ENCODE measurements around the gene CNTNAP5. TPM values are rescaled to one million over a fixed set of nuclear protein-coding genes. Genes with fewer than 3 reads are reported as not detected.
"Not testable (repeated sequence)": the region's sequence is repeated elsewhere in the genome, so short reads cannot be mapped to it uniquely, and the experiment has no call there.

The CNTNAP5 gene
- total RNA-seq, 1 donor from 2014 or later, result 0.20 TPM

DNA sequence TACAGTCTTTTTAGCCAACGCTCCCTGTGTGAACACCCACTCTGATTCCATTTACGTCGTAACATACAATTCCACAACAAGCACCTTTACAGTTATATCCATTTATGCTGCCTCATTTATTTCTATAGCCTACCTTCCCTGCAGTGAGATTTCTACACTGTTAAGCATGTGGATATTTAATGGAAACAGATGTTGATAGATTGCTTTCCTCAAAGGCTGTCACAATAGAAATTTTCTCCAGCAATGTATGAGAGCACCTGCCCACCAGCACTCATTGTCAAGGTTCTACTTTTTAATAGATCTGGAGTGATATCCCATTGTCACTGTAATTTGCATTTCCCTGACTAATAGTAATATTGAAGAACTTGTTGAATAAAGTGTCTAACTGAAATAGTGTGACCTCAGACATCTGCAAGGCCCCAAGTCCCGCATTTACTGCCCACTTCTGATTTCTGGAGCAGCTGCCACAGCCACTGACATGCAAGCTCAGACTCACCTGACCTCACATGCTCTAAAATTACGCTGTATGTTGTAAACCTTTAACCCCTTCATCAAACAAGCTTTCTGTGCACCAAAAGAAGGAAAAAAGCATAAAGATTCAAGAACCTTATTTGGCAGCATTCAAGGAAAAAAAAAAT, 295.1 kb downstream of the CNTNAP5 start:
- no peak for DNase-seq (ENCODE audit: low read depth)

DNA sequence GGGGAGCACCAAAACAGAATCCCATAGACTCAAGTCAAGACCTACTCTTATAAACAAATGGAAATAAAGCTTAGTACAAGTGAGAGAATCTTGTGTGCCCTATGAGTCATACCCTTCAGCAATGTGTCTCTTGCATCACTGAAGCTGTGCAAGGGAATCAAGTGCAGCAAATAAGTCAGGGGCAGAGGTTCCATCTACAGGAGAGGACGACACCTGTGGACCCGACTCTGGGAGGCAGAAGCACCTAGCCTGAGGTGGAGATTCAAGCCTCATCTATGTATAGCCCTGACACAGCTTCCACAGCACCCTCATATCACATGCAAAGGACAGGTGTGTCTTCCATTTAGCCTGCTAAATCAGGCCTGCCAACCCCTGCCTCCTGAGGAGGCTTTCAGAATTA, 298.2 kb downstream of the CNTNAP5 start:
- peak; percentile 44 for DNase-seq (ENCODE audit: low read depth)

DNA sequence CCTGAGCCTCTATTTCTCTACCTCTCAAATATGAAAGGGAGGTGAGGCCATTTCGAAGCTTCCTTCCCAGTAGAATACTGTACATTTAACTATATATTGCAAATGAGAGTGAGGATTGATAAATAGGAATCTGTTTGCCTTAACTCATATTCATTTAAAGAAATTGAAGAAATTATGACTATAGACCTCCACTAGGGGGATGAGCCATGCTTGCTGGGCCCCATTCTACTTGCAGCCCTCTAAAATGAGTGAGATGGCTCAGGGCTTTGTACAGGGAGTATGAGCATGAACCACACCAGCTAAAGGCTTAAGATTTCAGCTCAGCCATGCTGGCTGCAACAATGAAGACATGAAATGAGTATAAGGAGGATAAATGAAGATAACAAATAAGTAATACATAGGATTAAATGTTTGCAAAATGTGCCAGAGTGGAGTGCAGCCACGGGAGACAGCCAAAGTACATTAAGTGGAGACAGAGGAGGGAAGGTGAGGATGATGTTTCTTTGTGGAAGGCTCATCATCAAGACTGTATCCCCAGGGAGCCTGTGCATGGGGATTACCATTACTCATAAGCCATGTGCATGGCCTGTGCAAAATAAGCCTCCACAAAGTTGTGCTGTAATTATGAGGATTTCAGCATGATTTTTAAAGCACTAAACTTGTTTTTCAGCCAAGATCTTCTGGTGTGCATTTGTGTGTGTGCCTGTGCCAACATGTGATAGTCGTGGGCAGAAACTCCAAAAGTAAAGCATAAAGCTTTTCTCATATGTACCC, 300.8 kb downstream of the CNTNAP5 start:
- DNase-seq (ENCODE audit: low read depth), result no peak

DNA sequence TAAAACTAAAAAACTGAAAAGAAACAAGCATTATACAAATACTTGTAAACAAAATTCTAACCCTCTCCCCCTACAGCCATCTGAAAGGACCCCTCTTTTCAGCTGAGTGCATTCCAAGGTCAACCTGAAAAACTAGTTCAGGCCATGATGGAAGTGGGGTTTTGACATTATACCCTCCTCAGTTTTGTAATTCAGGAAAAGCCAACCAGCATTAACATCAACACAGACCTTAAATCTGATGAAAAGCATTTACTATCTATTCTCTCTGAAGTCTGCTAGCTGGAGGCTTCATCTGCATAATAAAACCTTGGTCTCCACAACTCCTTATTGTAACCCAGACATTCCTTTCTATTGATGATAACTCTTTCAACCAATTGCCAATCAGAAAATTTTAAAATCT, 302.2 kb downstream of the CNTNAP5 start:
- no peak for DNase-seq (ENCODE audit: low read depth)

DNA sequence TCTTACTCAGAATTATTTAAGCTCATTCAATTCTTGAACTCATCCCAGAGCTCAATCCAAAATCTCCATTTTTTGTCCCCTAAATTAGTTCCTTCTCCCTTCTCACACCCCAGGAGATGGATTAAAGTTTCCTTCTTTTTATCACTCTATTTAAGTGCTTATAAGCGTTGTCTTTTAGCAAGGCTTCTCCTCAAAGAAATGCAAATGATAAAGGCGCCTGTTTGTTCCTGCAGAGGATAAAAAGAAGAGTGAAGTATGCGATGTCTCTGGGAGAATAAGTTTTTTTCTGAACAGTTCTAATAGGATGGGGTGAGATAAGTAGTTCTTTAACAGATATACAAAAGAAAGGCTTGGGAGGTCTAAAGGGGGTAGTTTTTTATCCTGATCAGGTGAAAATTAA, 303.3 kb downstream of the CNTNAP5 start:
- DNase-seq (ENCODE audit: low read depth), result no peak

DNA sequence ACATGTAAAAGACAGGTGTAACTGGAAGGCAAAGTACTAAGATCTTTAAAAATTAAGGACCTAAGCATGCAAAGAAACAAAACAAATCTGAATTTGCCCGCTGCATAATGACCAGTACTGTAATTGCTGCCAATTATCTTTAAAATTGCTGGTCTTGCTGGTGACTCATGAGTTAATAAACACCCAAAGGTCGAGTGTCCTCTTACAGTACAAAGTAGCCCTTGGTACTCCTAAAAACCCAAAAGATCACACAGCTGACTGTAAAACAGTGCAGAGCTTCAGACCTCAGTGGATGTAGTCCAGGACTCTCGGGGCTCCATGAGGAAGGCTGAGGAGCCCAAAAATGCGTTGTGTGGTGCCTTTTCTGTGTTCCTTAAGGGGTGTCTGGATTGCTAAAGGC, 308.7 kb downstream of the CNTNAP5 start:
- DNase-seq (ENCODE audit: low read depth), result peak; percentile 34

DNA sequence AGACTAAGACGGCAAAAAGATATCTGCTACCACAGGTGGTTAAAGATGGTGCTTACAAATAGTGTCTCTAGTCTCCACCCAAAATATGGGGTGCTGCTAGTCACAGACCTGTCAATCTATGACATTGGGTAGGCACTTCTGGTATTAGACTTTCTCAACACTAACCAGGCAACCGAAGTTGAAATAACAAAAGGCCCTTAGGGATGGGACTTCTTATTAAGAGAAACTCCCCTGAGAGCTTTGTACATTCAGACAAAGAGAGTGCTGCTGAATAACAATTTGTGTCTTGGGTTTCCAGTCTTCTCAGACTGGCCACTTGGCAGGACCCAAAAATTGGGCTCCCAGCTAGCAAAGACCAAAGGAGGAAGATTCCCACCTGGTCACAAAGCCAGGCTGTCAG, 310.0 kb downstream of the CNTNAP5 start:
- DNase-seq (ENCODE audit: low read depth), result no peak

DNA sequence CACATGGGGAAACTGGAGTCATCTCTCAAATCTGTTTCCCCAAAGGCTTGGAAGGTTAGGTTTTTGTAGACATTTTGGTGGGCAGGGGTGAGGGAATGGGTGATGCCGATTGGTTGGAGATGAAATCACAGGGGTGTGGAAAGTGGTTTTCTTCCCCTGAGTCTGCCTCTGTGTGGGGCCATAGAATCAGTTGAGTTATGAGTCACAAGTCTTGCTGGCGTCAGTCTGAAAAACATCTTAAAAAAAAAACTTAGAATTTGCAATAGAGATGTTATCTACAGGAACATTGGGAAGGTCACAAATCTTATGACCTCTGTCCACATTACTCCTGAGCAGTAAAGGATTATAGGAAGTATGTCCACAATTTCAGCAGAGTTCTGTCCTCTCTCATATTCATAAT, 314.6 kb downstream of the CNTNAP5 start:
- no peak for DNase-seq (ENCODE audit: low read depth)

DNA sequence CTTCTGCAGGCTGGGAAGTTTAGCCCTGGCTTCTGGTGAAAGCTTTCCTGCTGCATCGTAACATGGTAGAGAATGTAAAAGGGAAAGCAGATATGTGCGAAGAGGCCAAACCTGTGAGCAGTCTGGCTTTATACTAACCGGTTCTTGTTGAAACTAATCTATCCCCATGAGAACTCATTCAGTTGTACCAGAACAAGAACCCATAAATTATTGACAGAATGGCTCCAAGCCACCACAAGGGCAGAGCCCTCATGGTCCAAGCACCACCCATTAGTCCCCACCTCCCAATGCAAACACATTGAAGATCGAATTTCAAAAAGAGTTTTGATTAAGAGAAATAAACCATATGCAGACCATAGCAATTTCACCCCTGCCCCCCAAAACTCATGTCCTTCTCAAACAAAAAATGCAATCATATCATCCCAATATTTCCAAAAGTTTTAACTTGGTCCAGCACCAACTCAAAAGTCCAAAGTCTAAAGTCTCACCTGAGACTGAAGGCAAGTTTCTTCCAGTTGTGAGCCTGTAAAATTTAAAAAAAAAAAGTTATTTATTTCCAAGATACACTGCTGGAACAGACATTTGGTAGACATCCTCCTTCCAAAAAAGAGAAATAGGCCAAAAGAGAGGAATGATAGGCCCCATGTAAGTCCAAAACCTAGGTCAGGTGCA, 318.9 kb downstream of the CNTNAP5 start:
- no peak for DNase-seq (ENCODE audit: low read depth)

DNA sequence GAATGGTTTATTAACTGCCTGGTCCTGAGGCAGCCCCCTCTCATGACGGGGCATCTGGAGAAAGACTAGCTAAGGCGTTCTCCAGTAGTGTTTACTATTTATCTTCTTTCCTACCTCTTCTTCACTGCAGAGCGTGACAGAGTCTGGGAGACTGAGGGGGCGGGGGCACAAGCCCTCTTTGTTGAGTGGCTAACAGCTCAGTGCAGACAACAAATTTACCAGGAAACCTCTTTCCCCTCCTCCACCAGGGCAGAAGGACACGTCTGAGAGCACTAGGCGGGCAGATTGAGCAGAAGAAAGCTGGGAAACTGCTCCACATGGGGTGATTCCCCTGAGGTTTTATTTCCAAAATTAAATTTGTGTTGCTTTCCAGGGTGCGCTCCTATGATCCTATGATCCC, 322.1 kb downstream of the CNTNAP5 start:
- no peak for DNase-seq (ENCODE audit: low read depth)

DNA sequence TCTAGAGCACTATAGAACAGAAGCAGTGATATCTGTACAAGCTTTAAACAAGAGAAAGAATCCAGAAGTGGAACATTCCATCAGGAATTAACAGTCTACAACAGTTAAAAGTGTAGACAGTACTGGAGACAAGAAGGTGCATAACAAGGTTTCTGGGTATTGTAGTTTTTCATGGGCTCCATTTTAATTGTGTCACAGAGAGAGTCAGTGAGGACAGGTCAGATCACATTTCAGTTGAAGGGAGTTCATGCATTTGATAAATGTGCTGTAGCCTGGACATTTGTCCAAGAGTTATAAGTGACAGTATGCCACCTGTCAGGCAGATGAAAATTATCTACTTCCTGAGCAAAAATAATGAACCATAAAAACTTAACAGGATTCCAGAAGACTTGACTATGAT, 328.6 kb downstream of the CNTNAP5 start:
- no peak for DNase-seq (ENCODE audit: low read depth)

DNA sequence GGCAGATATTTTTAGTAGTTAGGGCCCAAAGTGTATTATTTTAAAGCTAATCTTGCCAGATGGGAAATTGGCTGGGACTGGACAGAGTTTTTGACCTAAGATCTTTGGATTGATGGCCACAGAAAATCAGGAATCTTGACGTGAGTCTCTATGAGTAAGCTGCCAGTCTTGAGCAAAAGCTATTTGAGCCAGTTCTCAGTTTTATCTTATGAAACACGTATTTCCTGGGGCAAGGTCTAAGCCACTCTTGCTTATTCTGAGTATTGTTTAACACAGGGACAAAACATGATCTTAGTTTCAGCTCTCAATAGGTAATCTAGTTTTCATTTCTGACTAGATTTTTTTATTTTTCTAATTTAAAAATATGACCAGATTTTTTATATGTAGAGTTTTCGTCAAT, 329.4 kb downstream of the CNTNAP5 start:
- DNase-seq (ENCODE audit: low read depth), result no peak

DNA sequence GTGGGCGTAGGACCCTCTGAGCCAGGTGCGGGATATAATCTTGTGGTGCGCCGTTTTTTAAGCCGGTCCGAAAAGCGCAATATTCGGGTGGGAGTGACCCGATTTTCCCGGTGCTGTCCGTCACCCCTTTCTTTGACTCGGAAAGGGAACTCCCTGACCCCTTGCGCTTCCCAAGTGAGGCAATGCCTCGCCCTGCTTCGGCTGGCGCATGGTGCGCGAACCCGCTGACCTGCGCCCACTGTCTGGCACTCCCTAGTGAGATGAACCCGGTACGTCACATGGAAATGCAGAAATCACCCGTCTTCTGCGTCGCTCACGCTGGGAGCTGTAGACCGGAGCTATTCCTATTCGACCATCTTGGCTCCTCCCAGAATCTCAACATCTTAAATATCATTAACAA, 336.9 kb downstream of the CNTNAP5 start:
- DNase-seq (ENCODE audit: low read depth), result not testable (repeated sequence)

DNA sequence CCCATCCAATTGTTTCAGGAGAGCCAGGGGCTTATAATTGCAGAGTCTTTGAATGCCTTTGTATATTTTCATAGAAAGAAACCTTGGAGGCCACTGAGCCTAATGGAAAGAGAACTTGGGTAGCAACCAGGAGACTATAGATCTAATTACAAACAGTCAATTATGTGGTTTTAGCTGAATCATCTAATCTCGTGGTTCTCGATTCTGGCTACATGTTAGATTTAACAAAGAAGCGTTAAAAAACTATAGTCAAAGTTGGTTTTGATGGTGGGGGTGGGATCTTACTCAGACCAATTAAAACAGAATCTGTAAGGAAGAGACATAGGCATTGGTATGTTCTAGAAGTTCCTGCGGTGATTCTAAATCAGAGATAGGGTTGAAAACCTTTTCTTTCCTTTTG, 344.1 kb downstream of the CNTNAP5 start:
- DNase-seq (ENCODE audit: low read depth), result no peak

DNA sequence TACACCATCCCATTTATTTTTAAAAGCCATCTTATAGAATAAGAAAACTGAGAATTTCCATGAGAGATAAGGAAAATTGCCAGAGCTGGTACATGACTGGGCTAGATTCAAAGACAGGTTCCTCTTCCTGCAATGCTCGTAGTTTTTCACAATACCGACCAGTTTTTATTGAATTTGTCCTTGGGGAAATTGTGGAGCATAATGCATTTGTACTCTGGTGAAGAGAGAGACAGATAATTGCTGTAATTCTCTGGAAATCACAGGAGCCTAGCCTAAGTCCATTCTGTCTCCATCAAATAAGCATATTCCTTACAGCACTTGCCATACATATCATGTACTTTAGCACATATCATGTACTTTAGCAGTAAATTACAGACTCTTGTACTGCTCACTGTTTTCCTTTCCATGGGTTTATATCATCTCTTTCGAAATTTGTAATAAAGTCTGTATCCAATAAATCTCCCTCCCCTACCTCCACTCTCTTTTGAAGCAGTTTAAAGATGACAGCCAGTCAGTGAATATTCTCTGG, 355.2 kb downstream of the CNTNAP5 start:
- no peak for DNase-seq (ENCODE audit: low read depth)

DNA sequence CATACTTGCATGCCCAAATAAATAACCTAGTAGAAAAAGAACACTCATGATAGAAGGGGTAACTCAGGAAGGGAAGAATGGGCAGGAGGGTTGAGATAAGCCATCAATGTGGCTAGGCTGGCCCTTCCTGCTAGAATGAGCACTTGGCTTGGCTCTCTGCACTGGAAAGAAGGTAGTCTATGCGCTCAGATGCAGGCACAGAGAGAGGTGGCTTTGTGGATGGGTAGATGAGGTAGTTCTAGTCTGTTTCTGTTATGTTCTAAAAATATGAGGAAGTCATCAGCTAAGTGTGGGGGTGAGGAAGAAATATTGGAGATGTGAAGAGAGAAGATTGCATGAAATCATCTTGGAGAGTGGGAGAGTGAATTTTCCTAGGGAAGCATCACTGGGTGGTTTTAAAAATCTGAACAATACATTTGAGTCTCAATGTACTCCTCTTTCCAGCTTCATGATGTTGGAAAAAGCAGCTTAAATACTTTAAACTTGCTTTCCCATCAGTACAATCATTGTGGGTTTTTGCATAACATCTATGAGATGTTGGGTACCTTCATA, 357.1 kb downstream of the CNTNAP5 start:
- no peak for DNase-seq (ENCODE audit: low read depth)

DNA sequence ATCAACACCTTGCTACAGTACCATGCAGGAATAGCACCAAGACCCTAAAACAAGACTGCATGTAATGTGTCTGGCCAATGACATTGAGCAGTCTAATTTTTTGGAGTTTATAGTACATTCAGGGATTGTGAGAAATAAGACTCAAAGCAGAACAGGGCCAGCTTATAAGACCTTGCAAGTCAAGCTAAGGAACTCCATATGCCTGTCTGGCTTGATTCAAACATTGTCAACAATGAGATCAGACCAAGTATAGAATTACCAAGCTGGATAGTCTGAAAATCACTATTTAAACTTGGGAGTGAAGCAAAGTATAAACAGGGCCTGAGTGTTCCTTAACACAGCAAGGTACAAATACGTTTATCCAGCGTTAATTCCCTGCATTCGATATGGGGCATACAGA, 370.9 kb downstream of the CNTNAP5 start:
- no peak for DNase-seq (ENCODE audit: low read depth)

DNA sequence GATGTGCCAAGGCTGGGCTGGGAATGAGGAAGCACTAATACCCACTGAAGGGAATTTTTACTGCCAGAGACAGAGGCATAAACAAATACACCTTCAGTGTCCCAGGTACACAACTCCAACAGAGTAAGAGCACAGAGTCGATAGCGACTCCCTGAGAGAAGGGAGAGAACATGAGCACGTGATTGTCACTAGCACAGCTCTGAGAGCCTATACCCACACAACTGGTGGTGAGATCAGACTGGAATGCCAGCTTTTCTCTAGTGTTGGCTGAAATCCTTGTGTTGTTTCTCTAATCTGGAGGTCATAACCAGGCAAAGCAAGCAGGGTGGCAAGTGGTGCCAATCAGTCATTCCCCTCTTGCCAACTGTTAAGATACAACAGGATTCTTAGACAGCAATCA, 377.2 kb downstream of the CNTNAP5 start:
- no peak for DNase-seq (ENCODE audit: low read depth)

DNA sequence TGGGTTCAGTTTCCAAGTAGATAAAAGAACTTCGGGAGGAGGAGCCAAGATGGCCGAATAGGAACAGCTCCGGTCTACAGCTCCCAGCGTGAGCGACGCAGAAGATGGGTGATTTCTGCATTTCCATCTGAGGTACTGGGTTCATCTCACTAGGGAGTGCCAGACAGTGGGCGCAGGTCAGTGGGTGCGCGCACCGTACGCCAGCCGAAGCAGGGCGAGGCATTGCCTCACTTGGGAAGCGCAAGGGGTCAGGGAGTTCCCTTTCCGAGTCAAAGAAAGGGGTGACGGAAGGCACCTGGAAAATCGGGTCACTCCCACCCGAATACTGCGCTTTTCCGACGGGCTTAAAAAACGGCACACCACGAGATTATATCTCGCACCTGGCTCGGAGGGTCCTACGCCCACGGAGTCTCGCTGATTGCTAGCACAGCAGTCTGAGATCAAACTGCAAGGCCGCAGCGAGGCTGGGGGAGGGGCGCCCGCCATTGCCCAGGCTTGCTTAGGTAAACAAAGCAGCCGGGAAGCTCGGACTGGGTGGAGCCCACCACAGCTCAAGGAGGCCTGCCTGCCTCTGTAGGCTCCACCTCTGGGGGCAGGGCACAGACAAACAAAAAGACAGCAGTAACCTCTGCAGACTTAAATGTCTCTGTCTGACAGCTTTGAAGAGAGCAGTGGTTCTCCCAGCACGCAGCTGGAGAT, 382.9 kb downstream of the CNTNAP5 start:
- not testable (repeated sequence) for DNase-seq (ENCODE audit: low read depth)

DNA sequence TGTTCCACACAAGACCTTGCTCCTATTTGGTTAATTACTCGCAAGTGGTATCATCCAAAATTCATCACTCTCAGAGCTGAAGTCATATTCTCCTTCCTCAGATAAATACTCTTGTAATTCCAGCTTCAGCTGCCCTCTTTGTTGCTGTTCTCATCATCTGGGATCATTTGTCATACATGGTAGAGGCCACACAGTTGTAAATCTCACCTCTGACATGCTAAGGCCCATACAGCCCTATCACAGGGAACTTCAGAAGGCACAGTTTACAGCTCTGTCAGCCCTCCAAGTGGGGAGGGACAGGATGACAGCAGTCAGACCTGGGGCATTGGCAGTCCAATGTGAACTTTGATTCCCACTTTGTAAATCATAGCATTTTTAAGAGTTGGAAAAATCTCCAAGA, 399.0 kb downstream of the CNTNAP5 start:
- DNase-seq (ENCODE audit: low read depth), result no peak

DNA sequence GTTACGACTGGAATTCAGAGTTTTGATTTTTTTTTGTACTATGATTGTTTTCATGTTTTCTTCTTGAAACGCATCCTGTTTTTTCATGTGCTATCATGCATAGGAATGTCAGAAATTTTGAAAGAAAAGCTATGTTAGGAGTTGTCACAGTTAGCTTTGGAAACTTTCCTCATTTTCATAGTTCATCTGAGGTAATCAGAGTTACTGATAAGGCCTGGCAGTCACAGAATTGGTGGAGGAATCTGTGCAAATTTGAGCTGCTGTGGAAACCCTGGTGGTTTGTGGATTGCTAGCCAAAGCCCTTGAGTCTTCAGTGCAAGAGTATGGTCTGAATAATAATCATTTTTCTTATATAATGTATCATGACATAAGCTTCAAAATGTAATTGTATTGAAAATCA, 401.0 kb downstream of the CNTNAP5 start:
- DNase-seq (ENCODE audit: low read depth), result no peak

DNA sequence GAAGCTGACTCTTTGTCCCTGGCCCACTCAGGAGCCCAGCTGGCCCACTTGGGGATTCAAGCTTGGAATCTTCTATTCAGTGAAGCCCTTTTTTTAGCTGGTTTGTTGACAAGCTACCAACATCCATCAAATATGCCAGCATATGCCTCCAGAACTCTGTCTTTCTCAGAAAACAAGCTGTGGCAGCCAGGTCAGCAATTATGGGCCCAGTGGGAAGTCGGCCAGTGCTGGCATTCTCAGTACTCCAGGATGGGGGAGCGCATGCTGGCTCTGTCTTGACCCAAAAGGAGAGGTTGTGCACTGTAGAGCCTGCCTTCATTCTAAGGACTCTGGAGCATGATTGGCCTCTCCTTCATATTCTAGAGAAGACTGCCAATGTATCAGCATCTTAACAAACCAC, 401.5 kb downstream of the CNTNAP5 start:
- no peak for DNase-seq (ENCODE audit: low read depth)
